Activated CD4-positive, alpha-beta T cell treated with anti-CD3 and anti-CD28 coated beads, Interleukin-2, amount 10 ng/mL, durations not matched to agents 7 days and 5 days (primary cell): ENCODE data around the gene ZBTB46. TPM values are rescaled to one million over a fixed set of nuclear protein-coding genes. Genes with fewer than 3 reads are reported as not detected.

Experiments
- CTCF ChIA-PET: fragments of 350-600 bp; sonication (Branson Sonifier 250); formaldehyde crosslinking; loops from one replicate; lab custom pipeline; 2021; ENCODE audit warnings: antibody characterized with exemption; lab: Charles Lee
- POLR2A ChIA-PET: fragments of 350-600 bp; sonication (Branson Sonifier 250); formaldehyde crosslinking; loops from one replicate; lab custom pipeline; 2021; ENCODE audit warnings: antibody characterized with exemption; lab: Charles Lee
- DNase-seq: peaks from one replicate; pipeline ENCODE4 v3.0.0-alpha.2; 2020
- H3K27ac Mint-ChIP-seq: one replicate; pipeline ENCODE4 v1.8.0; 2021; ENCODE audit warnings: mild to moderate bottlenecking, moderate library complexity, mixed read lengths
- H3K27me3 Mint-ChIP-seq: one replicate; pipeline ENCODE4 v1.8.0; 2021; ENCODE audit warnings: mixed read lengths
- H3K36me3 Mint-ChIP-seq: one replicate; pipeline ENCODE4 v1.8.0; 2021; ENCODE audit warnings: low read depth, mixed read lengths
- H3K4me1 Mint-ChIP-seq: one replicate; pipeline ENCODE4 v1.8.0; 2021; ENCODE audit warnings: mixed read lengths
- H3K4me3 Mint-ChIP-seq: one replicate; pipeline ENCODE4 v1.8.0; 2021; ENCODE audit warnings: mild to moderate bottlenecking, moderate library complexity, mixed read lengths
- H3K9me3 Mint-ChIP-seq: one replicate; pipeline ENCODE4 v1.8.0; 2021; ENCODE audit warnings: mixed read lengths
- total RNA-seq, 2 experiments: library from RNA; stranded (reverse); gene quantifications; one replicate each; pipeline ENCODE4 v1.2.3, GENCODE V29; 2021

ZBTB46 gene
- total RNA-seq, 2 experiments from 2014 or later, result not detected

DNA sequence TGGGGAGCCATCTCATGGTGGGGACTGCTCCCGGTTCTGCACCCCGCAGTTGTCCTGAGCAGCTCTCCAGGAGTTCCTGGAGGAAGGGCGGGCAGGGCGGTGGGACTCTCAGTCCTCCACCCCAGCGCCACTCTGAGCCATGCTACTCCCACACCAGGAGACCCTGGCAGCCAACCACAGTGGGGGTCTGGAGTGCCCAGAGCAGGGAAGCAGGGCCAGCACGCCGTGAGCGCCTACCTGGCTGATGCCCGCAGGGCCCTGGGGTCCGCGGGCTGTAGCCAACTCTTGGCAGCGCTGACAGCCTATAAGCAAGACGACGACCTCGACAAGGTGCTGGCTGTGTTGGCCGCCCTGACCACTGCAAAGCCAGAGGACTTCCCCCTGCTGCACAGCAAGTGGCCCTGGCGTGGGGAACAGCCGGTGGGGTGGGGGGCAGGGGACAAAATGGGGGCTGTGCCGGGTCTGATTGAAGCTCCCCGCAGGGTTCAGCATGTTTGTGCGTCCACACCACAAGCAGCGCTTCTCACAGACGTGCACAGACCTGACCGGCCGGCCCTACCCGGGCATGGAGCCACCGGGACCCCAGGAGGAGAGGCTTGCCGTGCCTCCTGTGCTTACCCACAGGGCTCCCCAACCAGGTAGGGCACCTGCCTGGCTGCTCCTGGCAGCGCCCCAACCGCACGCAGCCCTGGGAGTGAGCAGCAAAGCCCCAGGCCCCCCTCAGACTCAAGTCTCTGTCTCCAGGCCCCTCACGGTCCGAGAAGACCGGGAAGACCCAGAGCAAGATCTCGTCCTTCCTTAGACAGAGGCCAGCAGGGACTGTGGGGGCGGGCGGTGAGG, 136.3 kb downstream of the ZBTB46 start:
- POLR2A ChIA-PET, result no interaction called here
- Mint-ChIP-seq H3K27ac (no peak overlapping the region), H3K36me3 (peaks cover 15% of the 10 kb centered on the region), H3K4me1 (peaks cover 5% of the 10 kb centered on the region), H3K4me3 (no peak overlapping the region), H3K9me3 (no peaks in the 10 kb centered on the region), H3K27me3 (no peaks in the 10 kb centered on the region)
- DNase-seq, result no peak
- CTCF ChIA-PET, result no interaction called here

DNA sequence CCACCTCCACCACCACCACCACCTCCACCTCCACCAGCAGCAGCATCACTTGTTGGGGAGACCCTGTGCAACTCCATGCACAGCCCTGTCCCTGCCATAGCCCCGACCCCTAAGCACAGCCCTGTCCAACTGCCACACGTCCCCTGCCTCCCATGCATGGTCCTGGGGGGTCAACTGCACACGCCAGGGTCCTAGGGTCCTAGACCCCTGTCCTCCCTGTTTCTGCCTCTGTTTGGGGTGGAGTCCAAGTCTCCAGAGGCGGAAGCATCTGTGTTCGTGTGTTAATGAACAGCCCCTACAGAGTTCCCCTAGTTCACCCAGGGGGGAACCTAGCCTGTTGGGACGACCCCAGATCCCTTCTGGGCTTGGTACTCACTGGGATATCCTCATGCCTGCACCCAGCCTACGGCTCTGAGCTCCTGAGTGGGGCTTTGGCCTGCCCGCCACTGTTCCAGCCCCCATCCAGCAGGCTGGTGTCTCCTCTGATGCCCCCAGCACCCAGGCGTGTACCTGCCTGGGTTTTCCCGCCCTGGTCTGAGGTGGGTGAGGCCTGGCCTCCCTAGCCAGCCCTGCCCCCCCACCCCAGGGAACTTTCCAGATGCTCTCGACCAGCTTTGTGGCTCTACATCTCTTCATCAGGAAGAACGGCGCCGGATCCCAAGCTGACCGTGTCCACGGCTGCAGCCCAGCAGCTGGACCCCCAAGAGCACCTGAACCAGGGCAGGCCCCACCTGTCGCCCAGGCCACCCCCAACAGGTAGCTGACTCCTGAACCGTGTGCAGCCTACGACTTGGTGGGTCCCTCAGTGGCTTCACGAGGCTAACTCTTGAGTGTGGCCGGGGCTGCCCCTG, 137.1 kb downstream of the ZBTB46 start:
- peak overlapping the region; percentile 79 for H3K27ac Mint-ChIP-seq
- peak overlapping the region; percentile 51 for H3K4me3 Mint-ChIP-seq
- POLR2A ChIA-PET, result no interaction called here
- no peaks in the 10 kb centered on the region for H3K9me3 Mint-ChIP-seq
- H3K36me3 Mint-ChIP-seq, result peaks cover 15% of the 10 kb centered on the region
- peaks cover 5% of the 10 kb centered on the region for H3K4me1 Mint-ChIP-seq
- DNase-seq, result no peak
- CTCF ChIA-PET, result no interaction called here
- H3K27me3 Mint-ChIP-seq, result no peaks in the 10 kb centered on the region

Other genes with a start within 250 kb of the ZBTB46 start
- 10 to 100 TPM; 20.0 to 20.5 TPM for gene GMEB2, start 204.2 kb downstream of the ZBTB46 start, total RNA-seq
- gene STMN3, start 177.8 kb downstream of the ZBTB46 start, total RNA-seq, result 10 to 100 TPM; 49.4 to 54.4 TPM
- gene RTEL1, start 173.0 kb downstream of the ZBTB46 start, total RNA-seq, result 10 to 100 TPM; 53.3 to 58.9 TPM
- gene TNFRSF6B, start 134.6 kb downstream of the ZBTB46 start, total RNA-seq, result 1 to 10 TPM in 1 of 2 experiments, not detected in 1; 1.0 TPM
- 10 to 100 TPM; 52.7 to 64.5 TPM for gene ARFRP1, start 123.3 kb downstream of the ZBTB46 start, total RNA-seq
- 10 to 100 TPM; 37.3 to 43.3 TPM for gene ZGPAT, start 123.2 kb downstream of the ZBTB46 start, total RNA-seq
- gene LIME1, start 94.6 kb downstream of the ZBTB46 start, total RNA-seq, result 100 to 1,000 TPM; 253 to 302 TPM
- gene SLC2A4RG, start 91.5 kb downstream of the ZBTB46 start, total RNA-seq, result 100 to 1,000 TPM; 105 to 129 TPM
- gene ABHD16B, start 30.2 kb upstream of the ZBTB46 start, total RNA-seq, result not detected
- gene TPD52L2, start 34.0 kb upstream of the ZBTB46 start, total RNA-seq, result 10 to 100 TPM; 39.6 to 41.6 TPM
- gene DNAJC5, start 63.9 kb upstream of the ZBTB46 start, total RNA-seq, result 10 to 100 TPM; 54.0 to 58.7 TPM
- 10 to 100 TPM; 37.8 to 41.0 TPM for gene UCKL1, start 125.2 kb upstream of the ZBTB46 start, total RNA-seq
- gene ZNF512B, start 138.7 kb upstream of the ZBTB46 start, total RNA-seq, result 10 to 100 TPM; 19.3 to 21.4 TPM
- 10 to 100 TPM; 16.3 to 17.2 TPM for gene SAMD10, start 148.4 kb upstream of the ZBTB46 start, total RNA-seq
- gene PRPF6, start 149.9 kb upstream of the ZBTB46 start, total RNA-seq, result 10 to 100 TPM; 67.1 to 70.8 TPM
- gene C20orf204, start 204.9 kb upstream of the ZBTB46 start, total RNA-seq, result 1 to 10 TPM; 3.5 to 4.8 TPM
- gene SOX18, start 218.4 kb upstream of the ZBTB46 start, total RNA-seq, result under 1 TPM; 0.10 to 0.15 TPM
- 10 to 100 TPM; 47.6 to 57.9 TPM for gene TCEA2, start 231.9 kb upstream of the ZBTB46 start, total RNA-seq
- gene RGS19, start 248.3 kb upstream of the ZBTB46 start, total RNA-seq, result 100 to 1,000 TPM; 105 to 107 TPM
- gene OPRL1, start 248.8 kb upstream of the ZBTB46 start, total RNA-seq, result 1 to 10 TPM; 1.6 TPM